HEK293 (cell line): Measurements from ENCODE around the gene PRMT1.
A peak's percentile ranks its signal among the peaks of the same experiment; 100 is the strongest.

Experiments used
- BCL11A ChIP-seq: fragments of 450-650 bp; formaldehyde crosslinking; IDR thresholded peaks from 2 replicates; pipeline ENCODE4 v1.5.1; 2016; ENCODE audit warnings: low read depth, missing biosample characterization, missing genetic modification characterization
- CTCF ChIP-seq: fragments of 450-650 bp; formaldehyde crosslinking; IDR thresholded peaks from 2 replicates; pipeline ENCODE4 v1.5.1; 2016; ENCODE audit warnings: missing biosample characterization, missing genetic modification characterization
- EGR2 ChIP-seq: fragments of 450-650 bp; formaldehyde crosslinking; IDR thresholded peaks from 2 replicates; pipeline ENCODE4 v1.5.1; 2016; ENCODE audit warnings: low read depth, missing biosample characterization, missing genetic modification characterization
- GLI4 ChIP-seq: fragments of 450-650 bp; formaldehyde crosslinking; IDR thresholded peaks from 2 replicates; pipeline ENCODE4 v1.5.1; 2016; ENCODE audit warnings: missing biosample characterization, missing genetic modification characterization
- GLIS1 ChIP-seq: fragments of 450-650 bp; formaldehyde crosslinking; IDR thresholded peaks from 2 replicates; pipeline ENCODE4 v1.5.1; 2016; ENCODE audit warnings: missing biosample characterization, missing genetic modification characterization
- GLIS2 ChIP-seq: fragments of 450-650 bp; formaldehyde crosslinking; IDR thresholded peaks from 2 replicates; pipeline ENCODE4 v1.5.1; 2016; ENCODE audit warnings: missing biosample characterization, missing genetic modification characterization
- PATZ1 ChIP-seq: fragments of 450-650 bp; formaldehyde crosslinking; IDR thresholded peaks from 2 replicates; pipeline ENCODE4 v1.5.1; 2016; ENCODE audit warnings: missing biosample characterization, missing genetic modification characterization
- PBX3 ChIP-seq: sonication (generic); formaldehyde crosslinking; IDR thresholded peaks from 2 replicates; pipeline ENCODE4 v1.8.1; 2022; ENCODE audit warnings: mild to moderate bottlenecking, moderate library complexity, missing genetic modification reagents
- PRDM10 ChIP-seq: fragments of 450-650 bp; formaldehyde crosslinking; IDR thresholded peaks from 2 replicates; pipeline ENCODE4 v1.5.1; 2016; ENCODE audit warnings: missing biosample characterization, missing genetic modification characterization
- SP7 ChIP-seq: fragments of 450-650 bp; formaldehyde crosslinking; IDR thresholded peaks from 2 replicates; pipeline ENCODE4 v1.5.1; 2016; ENCODE audit warnings: missing biosample characterization, missing genetic modification characterization
- TRIM28 ChIP-seq: IDR thresholded peaks from 2 replicates; pipeline ENCODE4 v1.6.1; 2011; ENCODE audit warnings: low read length, control low read depth, borderline replicate concordance
- ZBTB17 ChIP-seq: fragments of 450-650 bp; formaldehyde crosslinking; IDR thresholded peaks from 2 replicates; pipeline ENCODE4 v1.5.1; 2016; ENCODE audit warnings: missing biosample characterization, missing genetic modification characterization
- ZFHX2 ChIP-seq: fragments of 450-650 bp; formaldehyde crosslinking; conservative IDR thresholded peaks from 2 replicates; pipeline ENCODE4 v1.5.1; 2016; ENCODE audit warnings: missing biosample characterization, missing genetic modification characterization
- ZNF132 ChIP-seq: fragments of 450-650 bp; formaldehyde crosslinking; IDR thresholded peaks from 2 replicates; pipeline ENCODE4 v1.5.1; 2017; ENCODE audit warnings: missing biosample characterization, missing genetic modification characterization, borderline replicate concordance
- ZNF19 ChIP-seq: fragments of 450-650 bp; formaldehyde crosslinking; IDR thresholded peaks from 2 replicates; pipeline ENCODE4; 2016; ENCODE audit warnings: missing biosample characterization, missing genetic modification characterization, low read depth
- ZNF26 ChIP-seq: fragments of 450-650 bp; formaldehyde crosslinking; IDR thresholded peaks from 2 replicates; pipeline ENCODE4 v1.5.1; 2016; ENCODE audit warnings: missing biosample characterization, missing genetic modification characterization
- ZNF292 ChIP-seq: fragments of 450-650 bp; formaldehyde crosslinking; IDR thresholded peaks from 2 replicates; pipeline ENCODE4 v1.5.1; 2016; ENCODE audit warnings: low read depth, missing biosample characterization, missing genetic modification characterization, borderline replicate concordance
- ZNF335 ChIP-seq: fragments of 450-650 bp; formaldehyde crosslinking; conservative IDR thresholded peaks from 2 replicates; pipeline ENCODE4 v1.5.1; 2016; ENCODE audit warnings: missing biosample characterization, missing genetic modification characterization
- ZNF350 ChIP-seq: fragments of 450-650 bp; formaldehyde crosslinking; IDR thresholded peaks from 2 replicates; pipeline ENCODE4 v1.5.0; 2017; ENCODE audit warnings: missing biosample characterization, mild to moderate bottlenecking, missing genetic modification characterization
- ZNF366 ChIP-seq: fragments of 450-650 bp; formaldehyde crosslinking; conservative IDR thresholded peaks from 2 replicates; pipeline ENCODE4 v1.5.1; 2016; ENCODE audit warnings: missing biosample characterization, missing genetic modification characterization
- ZNF488 ChIP-seq: fragments of 450-650 bp; formaldehyde crosslinking; IDR thresholded peaks from 2 replicates; pipeline ENCODE4 v1.5.1; 2016; ENCODE audit warnings: missing biosample characterization, missing genetic modification characterization
- ZNF600 ChIP-seq: fragments of 450-650 bp; formaldehyde crosslinking; IDR thresholded peaks from 2 replicates; pipeline ENCODE4 v1.5.1; 2016; ENCODE audit warnings: missing biosample characterization, missing genetic modification characterization
- ZNF654 ChIP-seq: fragments of 450-650 bp; formaldehyde crosslinking; IDR thresholded peaks from 2 replicates; pipeline ENCODE4 v1.5.1; 2016; ENCODE audit warnings: low read depth, missing biosample characterization, missing genetic modification characterization
- ZNF660 ChIP-seq: fragments of 450-650 bp; IDR thresholded peaks from 2 replicates; pipeline ENCODE4 v1.5.1; 2018; ENCODE audit warnings: missing biosample characterization, mild to moderate bottlenecking, missing genetic modification characterization
- ZNF76 ChIP-seq: fragments of 450-650 bp; formaldehyde crosslinking; IDR thresholded peaks from 2 replicates; pipeline ENCODE4; 2016; ENCODE audit warnings: low read depth, missing biosample characterization, missing genetic modification characterization, borderline replicate concordance
- ZNF843 ChIP-seq: fragments of 450-650 bp; formaldehyde crosslinking; IDR thresholded peaks from 2 replicates; pipeline ENCODE4 v1.5.1; 2016; ENCODE audit warnings: missing biosample characterization, missing genetic modification characterization

The PRMT1 gene

GRCh38 chr19:49672131-49672919 lies 4.7 kb upstream of the PRMT1 start (continued):
- TF ChIP-seq GLIS2 (peak; percentile 67), ZNF366 (tag by site-specific recombination) (peak; percentile 36; the same call in 1 of the 2 replicates), ZNF843 (tag by site-specific recombination) (peak; percentile 50; the same call in 1 of the 2 replicates), BCL11A (peak; percentile 80; the same call in 1 of the 2 replicates), GLI4 (no peak), ZNF660 (tag by site-specific recombination) (0 out of 2 replicates have a peak, but pooled peaks have one; percentile 52), ZFHX2 (peak; percentile 78), EGR2 (tag by site-specific recombination) (peak; percentile 63), CTCF (tag by site-specific recombination) (peak; percentile 98), ZBTB17 (tag by site-specific recombination) (peak; percentile 88), PATZ1 (tag by site-specific recombination) (peak; percentile 92), ZNF335 (tag by site-specific recombination) (peak; percentile 60), PBX3 (CRISPR knock-in tag) (0 out of 2 replicates have a peak, but pooled peaks have one; percentile 35), ZNF350 (tag by site-specific recombination) (no peak), ZNF292 (tag by site-specific recombination) (no peak), PRDM10 (tag by site-specific recombination) (peak; percentile 74), TRIM28 (peak; percentile 70; the same call in 1 of the 2 replicates), GLIS1 (tag by site-specific recombination) (peak; percentile 90), ZNF600 (tag by site-specific recombination) (peak; percentile 63; the same call in 1 of the 2 replicates), ZNF76 (tag by site-specific recombination) (peak; percentile 33; the same call in 1 of the 2 replicates), ZNF654 (tag by site-specific recombination) (peak; percentile 23; the same call in 1 of the 2 replicates), SP7 (peak; percentile 63), ZNF19 (tag by site-specific recombination) (no peak), ZNF488 (tag by site-specific recombination) (no peak), ZNF132 (tag by site-specific recombination) (no peak), ZNF26 (tag by site-specific recombination) (no peak)
